Breast epithelium (tissue), 4 donors: ENCODE measurements around the gene YPEL2. TPM values are rescaled to one million over a fixed set of nuclear protein-coding genes. Genes with fewer than 3 reads are reported as not detected.
"Not testable (repeated sequence)": the region's sequence is repeated elsewhere in the genome, so short reads cannot be mapped to it uniquely, and the experiment has no call there.

Experiments
- DNase-seq, 2 donors: peaks; one replicate each; pipeline ENCODE4 v3.0.0-alpha.2; 2019; ENCODE audit warnings: low spot score in 2 of 2
- H3K27ac ChIP-seq, 2 donors: fragments of 200-600 bp; sonication (generic) in 1 of 2; one replicate each; pipeline ENCODE4 v1.5.1; 2016 to 2019; ENCODE audit warnings: mild to moderate bottlenecking in 1 of 2
- H3K27me3 ChIP-seq, 2 donors: fragments of 200-600 bp; sonication (generic) in 1 of 2; one replicate each; pipeline versions ENCODE4 v1.5.1 to v1.6.0; 2017 to 2019; ENCODE audit warnings: control low read depth in 1 of 2, mild to moderate bottlenecking in 1 of 2
- H3K36me3 ChIP-seq: fragments of 200-600 bp; one replicate; pipeline ENCODE4 v1.5.1; 2019
- H3K4me1 ChIP-seq, 2 donors: fragments of 200-600 bp; sonication (generic); one replicate each; pipeline ENCODE4 v1.5.1; 2016 to 2019; ENCODE audit warnings: control low read depth in 1 of 2
- H3K4me3 ChIP-seq, 3 donors: fragments of 200-600 bp; sonication (generic); 1 replicate in 2 of 3; 2 replicates in 1 of 3; pipeline ENCODE4 v1.5.1; 2016 to 2019; ENCODE audit warnings: mild to moderate bottlenecking in 3 of 3, moderate library complexity in 2 of 3
- H3K9me3 ChIP-seq, 2 donors: fragments of 200-600 bp; sonication (generic) in 1 of 2; one replicate each; pipeline ENCODE4 v1.5.1; 2016 to 2019; ENCODE audit warnings: control low read depth in 1 of 2
- CTCF ChIP-seq, 3 donors: fragments of 450-650 bp; IDR thresholded peaks; one replicate each; pipeline ENCODE4 v1.5.1; 2016 to 2017; ENCODE audit warnings: antibody characterized with exemption in 3 of 3, mild to moderate bottlenecking in 3 of 3, moderate library complexity in 3 of 3
- POLR2A ChIP-seq: fragments of 450-650 bp; IDR thresholded peaks from one replicate; pipeline ENCODE4 v1.6.1; 2016; ENCODE audit warnings: antibody characterized with exemption, mild to moderate bottlenecking, moderate library complexity
- POLR2AphosphoS5 ChIP-seq, 3 donors: sonication (generic); formaldehyde crosslinking; IDR thresholded peaks; one replicate each; pipeline ENCODE4 v1.6.1; 2017; ENCODE audit warnings: antibody characterized with exemption in 3 of 3
- intact Hi-C: fragments of 100-400 bp; cut with DNase I; formaldehyde crosslinking; loops from one replicate; pipeline ENCODE4 v1.15.1; 2023; ENCODE audit warnings: low total_unique reads
- total RNA-seq, 3 donors: library from RNA; depleted of rRNA; stranded (reverse); fragments of >200 nt; gene quantifications; one replicate each; pipeline ENCODE4 v1.1.0, GENCODE V29; 2016

The YPEL2 gene
- total RNA-seq, 3 donors from 2014 or later = 26.5 to 64.8 (median 33.2) TPM

GRCh38 chr17:59392973-59393679 is 61.7 kb downstream of the YPEL2 start:
- Histone ChIP-seq H3K4me1 (no peaks in the 10 kb centered on the region), H3K27ac (no peak overlapping the region), H3K4me3 (no peak overlapping the region), H3K27me3 (no peaks in the 10 kb centered on the region), H3K9me3 (no peaks in the 10 kb centered on the region), H3K36me3 (no peaks in the 10 kb centered on the region)
- intact Hi-C loops = loop anchor here (5.0 kb wide), 1 partner anchor 1224 kb away; no protein-coding TSS in a partner anchor
- TF ChIP-seq CTCF (IDR thresholded peaks at IDR 0.05) (no peak), POLR2A (no peak), POLR2AphosphoS5 (IDR thresholded peaks at IDR 0.05) (no peak)
- no peak for DNase-seq

DNA sequence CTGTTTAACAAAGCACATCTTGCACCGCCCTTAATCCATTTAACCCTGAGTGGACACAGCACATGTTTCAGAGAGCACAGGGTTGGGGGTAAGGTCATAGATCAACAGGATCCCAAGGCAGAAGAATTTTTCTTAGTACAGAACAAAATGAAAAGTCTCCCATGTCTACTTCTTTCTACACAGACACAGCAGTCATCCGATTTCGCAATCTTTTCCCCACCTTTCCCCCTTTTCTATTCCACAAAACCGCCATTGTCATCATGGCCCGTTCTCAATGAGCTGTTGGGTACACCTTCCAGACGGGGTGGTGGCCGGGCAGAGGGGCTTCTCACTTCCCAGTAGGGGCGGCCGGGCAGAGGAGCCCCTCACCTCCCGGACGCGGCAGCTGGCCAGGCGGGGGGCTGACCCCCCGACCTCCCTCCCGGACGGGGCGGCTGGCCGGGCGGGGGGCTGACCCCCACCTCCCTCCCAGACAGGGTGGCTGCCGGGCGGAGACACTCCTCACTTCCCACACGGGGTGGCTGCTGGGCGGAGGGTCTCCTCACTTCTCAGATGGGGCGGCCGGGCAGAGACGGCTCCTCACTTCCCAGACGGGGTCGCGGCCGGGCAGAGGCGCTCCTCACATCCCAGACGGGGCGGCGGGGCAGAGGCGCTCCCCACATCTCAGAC is 62.4 kb downstream of the YPEL2 start:
- not testable (repeated sequence) for H3K36me3 ChIP-seq, H3K4me3 ChIP-seq, H3K9me3 ChIP-seq, DNase-seq, H3K27me3 ChIP-seq, H3K27ac ChIP-seq, H3K4me1 ChIP-seq
- intact Hi-C loops = loop anchor here (5.0 kb wide), 1 partner anchor 1223 kb away; no protein-coding TSS in a partner anchor

DNA sequence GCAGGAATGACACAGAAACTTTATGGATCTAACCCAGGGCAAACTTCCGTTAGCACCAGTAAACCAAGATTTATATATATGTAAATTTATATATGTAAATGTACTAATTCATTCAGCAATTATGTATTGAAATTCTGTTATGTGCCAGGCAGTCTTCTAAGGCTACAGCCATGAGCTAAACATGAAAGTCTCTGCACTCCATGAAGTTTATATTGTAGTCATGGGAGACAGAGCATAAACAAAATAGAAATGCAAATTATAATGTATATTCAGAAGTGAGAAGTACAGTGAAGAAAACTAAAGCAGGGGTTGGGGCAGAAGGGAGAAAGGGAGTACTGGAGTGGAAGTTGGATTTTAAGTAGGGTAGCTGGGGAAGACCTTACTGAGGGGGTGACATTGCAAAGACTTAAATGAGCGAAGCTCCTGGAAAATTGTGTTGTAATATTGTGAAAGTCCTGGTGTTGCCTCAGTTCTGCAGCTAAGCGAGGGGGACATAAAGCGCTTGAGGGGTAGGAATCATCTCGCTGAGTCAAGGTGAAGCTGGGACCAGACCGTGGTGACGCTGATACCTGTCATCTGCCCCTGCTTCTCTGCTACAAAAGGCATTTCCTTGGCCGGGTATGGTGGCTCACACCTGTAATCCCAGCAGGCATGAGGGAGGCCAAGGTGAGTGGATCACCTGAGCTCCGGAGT is 64.8 kb downstream of the YPEL2 start:
- no peaks in the 10 kb centered on the region for H3K36me3 ChIP-seq

GRCh38 chr17:59397316-59398073 is 66.0 kb downstream of the YPEL2 start:
- no peaks in the 10 kb centered on the region for H3K36me3 ChIP-seq
- intact Hi-C loops = loop anchor here (2.0 kb wide), 1 partner anchor 13 kb away; no protein-coding TSS in a partner anchor
- no peak for TF ChIP-seq POLR2AphosphoS5 (IDR thresholded peaks at IDR 0.05)
- no peak for TF ChIP-seq CTCF (IDR thresholded peaks at IDR 0.05)
- TF ChIP-seq POLR2A = no peak

More for the DNA sequence above, 64.8 kb downstream of the YPEL2 start:
- no peak for DNase-seq
- no peaks in the 10 kb centered on the region for H3K9me3 ChIP-seq
- TF ChIP-seq CTCF (IDR thresholded peaks at IDR 0.05) (no peak), POLR2A (no peak), POLR2AphosphoS5 (IDR thresholded peaks at IDR 0.05) (no peak)
- no peak overlapping the region for H3K4me3 ChIP-seq
- H3K4me1 ChIP-seq = no peaks in the 10 kb centered on the region
- no peaks in the 10 kb centered on the region for H3K27me3 ChIP-seq
- intact Hi-C loops = loop anchor here (2.0 kb wide), 1 partner anchor 15 kb away; no protein-coding TSS in a partner anchor
- H3K27ac ChIP-seq = no peak overlapping the region

DNA sequence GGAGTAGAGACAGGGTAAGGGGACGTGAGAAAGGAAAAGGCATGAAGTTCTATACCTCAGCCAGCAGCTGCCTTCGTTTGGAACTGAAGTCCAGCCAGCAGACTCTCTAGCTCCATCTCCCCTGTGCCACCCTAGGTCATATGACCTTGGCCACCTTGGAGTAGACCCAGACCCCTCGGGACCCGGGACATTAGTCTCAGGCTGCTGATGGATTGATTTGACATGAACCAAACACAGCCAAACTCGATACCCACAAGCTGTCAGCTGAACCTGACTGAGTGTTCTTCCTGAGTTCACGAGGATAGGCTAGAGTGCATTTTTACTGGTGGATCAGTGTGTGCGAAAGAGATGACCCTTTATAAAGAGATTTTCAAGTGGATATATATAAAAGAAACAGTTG is 68.5 kb downstream of the YPEL2 start:
- Histone ChIP-seq H3K4me3 (no peak overlapping the region), H3K27ac (peak overlapping the region in 1 of 2 donors; percentile 51), H3K36me3 (no peaks in the 10 kb centered on the region), H3K9me3 (no peaks in the 10 kb centered on the region), H3K27me3 (no peaks in the 10 kb centered on the region), H3K4me1 (no peaks in the 10 kb centered on the region)
- TF ChIP-seq POLR2AphosphoS5 (IDR thresholded peaks at IDR 0.05) (no peak), POLR2A (no peak), CTCF (IDR thresholded peaks at IDR 0.05) (no peak)
- DNase-seq = no peak
- intact Hi-C loops = no loop called here

More at GRCh38 chr17:59397316-59398073, 66.0 kb downstream of the YPEL2 start:
- no peak for DNase-seq
- Histone ChIP-seq H3K9me3 (no peaks in the 10 kb centered on the region), H3K4me3 (no peak overlapping the region), H3K27ac (no peak overlapping the region), H3K4me1 (no peaks in the 10 kb centered on the region), H3K27me3 (no peaks in the 10 kb centered on the region)
